Central memory CD4-positive, alpha-beta T cell (primary cell): ENCODE data around the gene PVALEF.

Experiments
- DNase-seq: peaks from one replicate; pipeline ENCODE4 v3.0.0; 2022

The PVALEF gene

GRCh38 chr17:81199482-81199830 lies 34.1 kb downstream of the PVALEF start:
- no peak for DNase-seq

GRCh38 chr17:81200201-81200600 lies 34.9 kb downstream of the PVALEF start:
- DNase-seq: no peak

- DNase-seq: no peak
Observed at GRCh38 chr17:81200695-81201580, 35.6 kb downstream of the PVALEF start.

- DNase-seq: no peak
Observed at GRCh38 chr17:81202318-81202717, 37.0 kb downstream of the PVALEF start.

GRCh38 chr17:81203136-81203535 lies 37.8 kb downstream of the PVALEF start:
- DNase-seq: no peak

- DNase-seq: no peak
Observed at GRCh38 chr17:81204578-81204977, 39.3 kb downstream of the PVALEF start.

GRCh38 chr17:81206166-81206565 lies 40.9 kb downstream of the PVALEF start:
- no peak for DNase-seq

GRCh38 chr17:81206657-81207056 lies 41.4 kb downstream of the PVALEF start:
- DNase-seq: no peak

GRCh38 chr17:81207610-81208581 lies 42.6 kb downstream of the PVALEF start:
- no peak for DNase-seq

- no peak for DNase-seq
Observed at GRCh38 chr17:81208651-81209050, 43.3 kb downstream of the PVALEF start.

GRCh38 chr17:81209141-81209540 lies 43.8 kb downstream of the PVALEF start:
- DNase-seq: no peak

- DNase-seq: no peak
Observed at GRCh38 chr17:81210466-81210865, 45.2 kb downstream of the PVALEF start.

- DNase-seq: no peak
Observed at GRCh38 chr17:81210868-81211267, 45.6 kb downstream of the PVALEF start.

- DNase-seq: no peak
Observed at GRCh38 chr17:81212365-81212764, 47.1 kb downstream of the PVALEF start.

- DNase-seq: no peak
Observed at GRCh38 chr17:81213978-81214377, 48.7 kb downstream of the PVALEF start.

- no peak for DNase-seq
Observed at GRCh38 chr17:81217491-81217890, 52.2 kb downstream of the PVALEF start.

- DNase-seq: no peak
Observed at GRCh38 chr17:81218459-81218858, 53.2 kb downstream of the PVALEF start.

GRCh38 chr17:81218991-81219390 lies 53.7 kb downstream of the PVALEF start:
- no peak for DNase-seq

GRCh38 chr17:81219476-81220180 lies 54.3 kb downstream of the PVALEF start:
- DNase-seq: no peak

- no peak for DNase-seq
Observed at GRCh38 chr17:81221371-81221841, 56.1 kb downstream of the PVALEF start.

GRCh38 chr17:81221842-81222619 lies 56.7 kb downstream of the PVALEF start:
- no peak for DNase-seq

- no peak for DNase-seq
Observed at GRCh38 chr17:81222620-81222905, 57.3 kb downstream of the PVALEF start.
